GM18508 (cell line): Measurements from ENCODE around the gene SLC25A41.

Source experiments
- ATAC-seq: cut with Tn5 transposase; IDR thresholded peaks from one replicate; pipeline ENCODE4 v1.9.1; 2021; ENCODE audit warnings: moderate number of reproducible peaks; ENCODE audit not compliant: insufficient read depth, unreplicated experiment

SLC25A41 gene

GRCh38 chr19:6460099-6460884, 26.7 kb upstream of the SLC25A41 start:
- peak; percentile 52 for ATAC-seq

- ATAC-seq = no peak
Measured at GRCh38 chr19:6459262-6460098, 25.9 kb upstream of the SLC25A41 start, which contains the start of gene SLC25A23. TSS of gene SLC25A23 (minus strand) at chr19:6459792. CDS start at chr19:6459628, 164 bp downstream.

GRCh38 chr19:6458695-6459261, 25.2 kb upstream of the SLC25A41 start:
- no peak for ATAC-seq

DNA sequence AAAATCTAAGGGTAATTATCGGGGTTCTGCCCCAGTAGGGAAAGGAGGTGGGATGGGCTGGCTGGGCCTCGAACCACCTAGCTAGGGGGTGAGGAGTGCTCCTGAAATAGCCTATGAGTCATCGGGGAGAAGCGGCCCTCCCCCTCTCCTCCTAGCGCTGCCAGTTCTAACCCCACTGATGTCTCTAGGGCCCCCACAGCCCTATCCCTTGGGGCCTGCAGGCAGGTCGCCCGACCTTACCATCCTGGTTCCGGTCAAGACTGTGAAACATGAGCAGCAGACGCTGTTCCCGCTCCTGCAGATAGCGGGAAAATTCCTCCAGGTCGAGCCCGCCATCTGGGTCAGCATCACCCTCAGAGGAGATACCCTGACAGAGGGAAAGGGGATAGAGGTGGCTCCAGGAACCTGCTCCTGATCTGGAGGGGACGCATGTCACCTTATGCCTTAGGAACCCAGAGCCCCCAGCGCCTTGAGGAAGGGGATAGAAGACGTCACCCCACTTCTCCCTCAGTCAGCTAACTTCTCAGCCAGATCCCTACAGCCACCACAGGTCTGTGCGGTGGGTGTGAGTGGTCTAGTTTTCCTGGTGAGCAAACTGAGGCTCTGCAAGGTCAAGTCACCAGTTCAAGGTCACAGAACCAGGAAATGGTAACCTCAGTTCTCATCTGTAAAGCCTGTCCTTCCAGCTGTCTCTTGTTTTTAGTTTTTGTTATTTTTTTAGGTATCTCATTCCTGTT, 24.6 kb upstream of the SLC25A41 start:
- no peak for ATAC-seq

GRCh38 chr19:6455924-6456323, 22.4 kb upstream of the SLC25A41 start:
- no peak for ATAC-seq

GRCh38 chr19:6453951-6454565, 20.5 kb upstream of the SLC25A41 start:
- ATAC-seq = no peak

DNA sequence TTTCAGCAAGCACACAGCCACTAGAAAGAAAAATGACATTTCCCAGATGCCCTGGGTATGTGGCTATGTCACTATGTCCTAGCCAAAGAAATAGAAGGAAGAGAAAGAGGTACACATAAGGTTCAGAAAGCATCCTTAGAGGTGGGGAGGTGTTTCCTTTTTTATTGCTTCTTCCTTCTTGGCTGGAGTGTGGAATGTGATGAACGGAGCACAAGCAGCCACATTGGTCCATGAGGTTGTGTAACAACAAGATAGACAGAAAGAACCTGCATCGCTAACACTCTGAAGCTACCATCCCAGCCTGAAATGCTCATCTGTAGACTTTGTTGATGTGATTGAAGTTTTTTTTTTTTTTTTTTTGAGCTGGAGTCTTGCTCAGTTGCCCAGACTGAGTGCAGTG, 19.3 kb upstream of the SLC25A41 start:
- ATAC-seq = no peak

DNA sequence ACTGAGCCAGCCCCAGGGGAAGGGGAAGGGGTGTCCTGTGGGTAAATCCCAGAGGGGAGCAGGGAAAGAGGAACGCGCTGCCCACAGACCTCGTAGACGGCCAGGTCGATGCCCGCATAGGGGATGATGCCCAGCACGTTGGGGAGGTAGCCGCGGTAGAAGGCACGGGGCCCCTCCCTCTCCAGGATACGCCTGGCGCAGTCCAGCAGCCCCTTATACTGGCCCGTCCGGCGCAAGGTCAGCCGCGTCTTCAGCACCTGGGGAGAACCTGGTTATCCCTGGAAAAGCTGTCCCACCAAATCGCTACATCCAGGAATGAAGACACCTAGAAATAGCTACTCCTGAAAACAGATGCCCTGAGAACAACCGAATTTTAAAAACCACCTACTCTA, 18.7 kb upstream of the SLC25A41 start:
- ATAC-seq = no peak

DNA sequence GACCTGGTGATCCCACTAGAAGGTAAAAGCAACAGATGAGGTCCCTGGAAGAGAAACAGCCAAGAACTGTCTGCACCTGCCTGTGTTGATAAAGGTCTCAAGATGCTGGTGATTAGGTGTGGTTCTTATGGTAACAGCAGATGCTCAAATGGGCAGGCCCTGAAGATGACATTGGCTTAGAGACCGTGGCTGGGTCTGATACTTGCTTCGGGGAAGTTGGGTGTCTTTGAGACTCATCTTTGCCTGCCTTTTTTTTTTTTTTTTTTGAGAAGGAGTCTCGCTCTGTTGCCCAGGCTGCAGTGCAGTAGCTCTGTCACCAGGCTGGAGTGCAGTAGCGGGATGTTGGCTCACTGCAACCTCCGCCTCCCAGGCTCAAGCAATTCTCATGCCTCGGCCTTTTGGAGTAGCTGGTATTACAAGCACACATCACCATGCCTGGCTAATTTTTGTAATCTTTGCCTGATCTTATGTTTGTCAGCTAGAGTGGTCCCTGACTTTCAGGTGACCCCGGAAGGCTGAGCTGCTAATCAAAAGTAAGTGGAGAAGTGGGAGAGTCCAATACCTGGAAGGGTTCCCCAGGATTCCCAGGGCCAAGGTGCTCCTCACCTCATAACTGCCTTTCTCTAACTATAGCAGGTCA, 18.1 kb upstream of the SLC25A41 start:
- ATAC-seq = no peak

DNA sequence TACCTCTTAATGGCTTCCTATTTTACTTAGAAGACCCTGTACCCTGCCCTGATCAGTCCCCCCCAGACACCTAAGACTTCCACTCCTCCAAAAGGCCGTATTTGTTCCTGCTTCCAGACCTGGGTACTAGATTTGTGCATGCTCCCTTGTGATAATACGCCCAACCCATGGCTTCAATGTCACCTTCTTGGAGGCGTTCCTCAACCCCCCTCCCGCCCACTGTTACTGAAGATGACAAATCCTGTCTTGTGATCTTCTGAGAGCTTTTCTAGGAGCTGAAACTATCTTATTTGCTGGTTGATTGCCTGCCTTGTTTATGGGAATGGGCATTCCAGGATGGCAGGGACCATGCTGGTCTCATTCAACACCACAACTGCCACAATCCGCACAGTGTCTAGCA, 16.6 kb upstream of the SLC25A41 start:
- ATAC-seq = no peak

GRCh38 chr19:6448045-6448444, 14.5 kb upstream of the SLC25A41 start:
- no peak for ATAC-seq

GRCh38 chr19:6446452-6446851, 12.9 kb upstream of the SLC25A41 start:
- no peak for ATAC-seq

- no peak for ATAC-seq
Measured at GRCh38 chr19:6443986-6444385, 10.4 kb upstream of the SLC25A41 start.

GRCh38 chr19:6442087-6442688, 8.6 kb upstream of the SLC25A41 start:
- ATAC-seq = no peak

- ATAC-seq = no peak
Measured at GRCh38 chr19:6440905-6441304, 7.3 kb upstream of the SLC25A41 start.

DNA sequence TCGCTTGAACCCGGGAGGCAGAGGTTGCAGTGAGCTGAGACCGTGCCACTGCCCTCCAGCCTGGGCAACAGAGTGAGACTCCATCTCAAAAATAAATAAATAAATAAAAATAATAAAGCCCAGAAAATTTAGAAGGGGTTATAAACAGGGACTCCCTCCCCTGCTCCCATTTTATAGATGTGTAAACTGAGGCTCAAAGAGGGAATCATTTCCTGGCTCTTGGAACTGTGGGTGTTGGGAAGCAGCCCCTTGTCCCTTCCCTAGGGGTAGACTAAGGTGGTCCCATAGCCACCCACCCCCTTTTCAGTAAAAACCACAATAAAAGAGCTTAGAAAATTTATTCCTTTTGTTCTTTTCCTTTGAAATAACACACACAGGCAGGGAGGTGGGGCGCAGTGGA, 6.2 kb upstream of the SLC25A41 start:
- ATAC-seq = no peak

DNA sequence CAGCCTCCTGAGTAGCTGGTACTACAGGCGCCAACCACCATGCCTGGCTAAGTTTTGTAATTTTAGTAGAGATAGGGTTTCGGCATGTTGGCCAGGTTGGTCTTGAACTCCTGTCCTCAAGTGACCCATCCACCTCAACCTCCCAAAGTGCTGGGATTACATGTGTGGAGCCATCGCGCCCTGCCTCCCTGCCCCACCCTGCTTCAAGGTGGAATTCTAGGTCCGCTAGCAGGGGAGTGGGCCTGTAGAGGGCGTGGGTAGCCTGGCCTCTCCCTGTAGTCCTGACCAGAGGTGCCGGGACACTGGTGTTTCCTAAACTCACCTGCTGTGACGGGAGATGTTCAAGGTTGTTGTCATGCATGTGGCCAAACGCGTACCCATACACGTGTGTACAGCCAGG, 398 bp downstream of the SLC25A41 start:
- no peak for ATAC-seq

- ATAC-seq = no peak
Measured at GRCh38 chr19:6431891-6432290, 1.7 kb downstream of the SLC25A41 start.
